NT2/D1 (cell line): ENCODE data around the gene C1QTNF4.

ENCODE experiments used
- SUZ12 ChIP-seq: IDR thresholded peaks from 2 replicates; pipeline ENCODE4 v1.6.1; 2011; ENCODE audit not compliant: insufficient read length, insufficient read depth; ENCODE audit errors: extremely low read depth
- YY1 ChIP-seq: IDR thresholded peaks from 2 replicates; pipeline ENCODE4 v1.6.1; 2011; ENCODE audit not compliant: insufficient read length, insufficient read depth
- ZNF274 ChIP-seq: IDR thresholded peaks from 2 replicates; pipeline ENCODE4 v1.6.1; 2011; ENCODE audit warnings: mild to moderate bottlenecking, low read depth, low read length

DNA sequence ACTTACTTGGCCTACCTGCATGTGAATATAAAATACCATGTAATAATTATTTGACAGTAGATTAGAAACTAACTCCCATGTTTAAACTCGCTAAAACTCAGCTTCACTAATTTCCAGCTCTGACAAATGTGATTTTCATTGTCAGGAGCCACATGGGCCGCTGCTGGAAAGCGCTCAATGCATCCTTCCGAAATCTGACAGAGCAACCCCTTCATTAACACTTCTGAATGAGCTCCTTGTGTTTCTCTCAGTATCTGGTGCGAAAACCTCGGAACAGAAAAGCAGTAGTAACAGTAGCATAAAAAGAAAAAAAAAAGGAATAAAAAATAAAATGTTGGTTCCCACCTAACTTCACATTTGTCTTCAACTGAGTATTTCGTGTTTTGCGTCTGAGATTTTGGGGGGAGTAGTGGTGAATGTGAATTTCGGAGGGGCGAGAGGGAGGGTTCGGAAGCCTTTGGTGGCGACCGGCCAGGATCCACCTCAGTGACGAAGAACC is 47.4 kb upstream of the C1QTNF4 start:
- TF ChIP-seq YY1: no peak
- TF ChIP-seq SUZ12: no peak
- no peak for TF ChIP-seq ZNF274
